Endothelial cell of umbilical vein (primary cell): ENCODE measurements around the gene GPR107. TPM values are rescaled to one million over a fixed set of nuclear protein-coding genes. Genes with fewer than 3 reads are reported as not detected.

Source experiments
- BruUV-seq: library from RNA; stranded (reverse); fragments of 400-500 nt; replicated peaks from 2 replicates; lab custom pipeline; 2021; lab: Mats Ljungman, UMichigan
- CTCF ChIA-PET: fragments of 300-600, 350-600 bp; sonication (Branson Sonifier 250); formaldehyde crosslinking; loops from one replicate; lab custom pipeline; 2021; ENCODE audit warnings: antibody characterized with exemption, inconsistent platforms; lab: Charles Lee
- POLR2A ChIA-PET: fragments of 300-600, 350-600 bp; sonication (Branson Sonifier 250); formaldehyde crosslinking; loops from one replicate; lab custom pipeline; 2021; ENCODE audit warnings: antibody characterized with exemption, inconsistent platforms; lab: Charles Lee
- DNase-seq: peaks from one replicate; pipeline ENCODE4 v3.0.0-alpha.2; 2011; ENCODE audit warnings: low read depth, low spot score
- FAIRE-seq: peaks from 2 replicates; lab custom pipeline; 2011; peaks lifted over from hg19 to GRCh38; lab: Jason Lieb, UNC
- H2AFZ ChIP-seq: 2 replicates; pipeline ENCODE4 v1.6.0; 2012; ENCODE audit warnings: low read depth, low read length, control low read depth, inconsistent platforms
- H3K27ac ChIP-seq: 2 replicates; pipeline ENCODE4 v1.5.1; 2011; ENCODE audit warnings: low read depth, mild to moderate bottlenecking, control low read depth, low read length, moderate library complexity; ENCODE audit not compliant: insufficient read depth
- H3K27me3 ChIP-seq, 2 experiments: 2 replicates each; pipeline versions ENCODE4 v1.6.0 to v1.6.1; 2011; ENCODE audit warnings: low read length in 2 of 2, mixed read lengths in 1 of 2; ENCODE audit not compliant: control insufficient read depth in 2 of 2, insufficient read depth in 2 of 2
- H3K36me3 ChIP-seq, 2 experiments: 2 replicates in 1 of 2; 3 replicates in 1 of 2; pipeline ENCODE4 v1.5.1; 2011; ENCODE audit warnings: low read length in 2 of 2, mild to moderate bottlenecking in 1 of 2, moderate library complexity in 1 of 2; ENCODE audit not compliant: control insufficient read depth in 2 of 2, insufficient read depth in 2 of 2; ENCODE audit errors: extremely low read depth in 1 of 2
- H3K4me1 ChIP-seq: 3 replicates; pipeline ENCODE4 v1.5.1; 2011; ENCODE audit warnings: mild to moderate bottlenecking, low read length; ENCODE audit not compliant: control insufficient read depth, insufficient read depth; ENCODE audit errors: extremely low read depth
- H3K4me2 ChIP-seq: 2 replicates; pipeline ENCODE4 v1.6.1; 2011; ENCODE audit warnings: low read length, control low read depth, mixed read lengths; ENCODE audit not compliant: insufficient read depth
- H3K4me3 ChIP-seq, 3 experiments: fragments of 200-600 bp in 1 of 3; sonication (generic), shearing (Covaris generic) in 1 of 3; replicated peaks in 1 of 3; 2 replicates each; pipeline ENCODE4 v1.5.1; 2011 to 2016; ENCODE audit warnings: control low read depth in 3 of 3, low read length in 3 of 3, mild to moderate bottlenecking in 2 of 3, inconsistent platforms in 1 of 3, low read depth in 1 of 3, moderate library complexity in 1 of 3; ENCODE audit not compliant: insufficient read depth in 1 of 3
- H3K79me2 ChIP-seq: 2 replicates; pipeline ENCODE4 v1.6.0; 2012; ENCODE audit warnings: low read length, inconsistent platforms; ENCODE audit not compliant: control insufficient read depth, insufficient read depth
- H3K9ac ChIP-seq: replicated peaks from 2 replicates; pipeline ENCODE3; 2011; ENCODE audit warnings: low read length, control low read depth; ENCODE audit not compliant: insufficient read depth; ENCODE audit errors: extremely low read depth
- H3K9me1 ChIP-seq: replicated peaks from 3 replicates; pipeline ENCODE4 v1.6.0; 2011; ENCODE audit warnings: mild to moderate bottlenecking, low read length; ENCODE audit not compliant: control insufficient read depth, insufficient read depth; ENCODE audit errors: extremely low read depth
- H3K9me3 ChIP-seq: replicated peaks from 2 replicates; pipeline ENCODE4 v1.5.1; 2012; ENCODE audit warnings: low read length, inconsistent platforms; ENCODE audit not compliant: control insufficient read depth, insufficient read depth
- H4K20me1 ChIP-seq: replicated peaks from 2 replicates; pipeline ENCODE3; 2011; ENCODE audit warnings: mild to moderate bottlenecking, low read length; ENCODE audit not compliant: control insufficient read depth, insufficient read depth; ENCODE audit errors: extremely low read depth
- CTCF ChIP-seq, 2 donors: IDR thresholded peaks; 1 replicate in 1 of 2; 2 replicates in 1 of 2; pipeline ENCODE4 v1.5.1; 2011; ENCODE audit warnings: low read length in 2 of 2, mild to moderate bottlenecking in 2 of 2, moderate library complexity in 2 of 2, control low read depth in 1 of 2, inconsistent platforms in 1 of 2, low read depth in 1 of 2; ENCODE audit not compliant: insufficient read depth in 1 of 2; ENCODE audit errors: extremely low read depth in 1 of 2
- EZH2 ChIP-seq: IDR thresholded peaks from 2 replicates; pipeline ENCODE4 v1.6.1; 2012; ENCODE audit warnings: borderline replicate concordance, low read depth, mild to moderate bottlenecking, moderate library complexity, low read length, inconsistent platforms; ENCODE audit not compliant: severe bottlenecking
- FOS ChIP-seq: IDR thresholded peaks from 2 replicates; pipeline ENCODE4 v1.6.1; 2011; ENCODE audit warnings: mild to moderate bottlenecking, low read length, moderate library complexity, borderline replicate concordance; ENCODE audit not compliant: insufficient read depth
- GATA2 ChIP-seq: IDR thresholded peaks from 2 replicates; pipeline ENCODE4 v1.7.0; 2011; ENCODE audit warnings: low read depth, mild to moderate bottlenecking, moderate library complexity, mixed read lengths, low read length; ENCODE audit not compliant: insufficient read length, insufficient read depth
- JUN ChIP-seq: IDR thresholded peaks from 2 replicates; pipeline ENCODE4 v1.6.1; 2011; ENCODE audit warnings: borderline replicate concordance, low read depth; ENCODE audit not compliant: insufficient read length, insufficient read depth
- MAX ChIP-seq: IDR thresholded peaks from 2 replicates; pipeline ENCODE4 v1.6.1; 2011; ENCODE audit not compliant: insufficient read depth, insufficient read length
- MYC ChIP-seq: IDR thresholded peaks from one replicate; pipeline ENCODE4 v1.6.1; 2011; ENCODE audit warnings: mild to moderate bottlenecking, low read depth, low read length
- POLR2A ChIP-seq: IDR thresholded peaks from 2 replicates; pipeline ENCODE4 v1.6.1; 2012; ENCODE audit warnings: low read depth, mild to moderate bottlenecking, control low read depth, low read length
- POLR2AphosphoS5 ChIP-seq: IDR thresholded peaks from 2 replicates; pipeline ENCODE4 v1.6.1; 2012; ENCODE audit warnings: low read depth, mild to moderate bottlenecking, control low read depth, low read length, moderate library complexity; ENCODE audit not compliant: insufficient read depth
- dilution Hi-C: fragments of 300-500 bp; cut with MboI; formaldehyde crosslinking; loops from one replicate; pipeline ENCODE4 v1.15.0; 2019; ENCODE audit warnings: low sequenced_read_pairs; ENCODE audit not compliant: extremely low pct_ligation_motif_present
- intact Hi-C: fragments of 100-400 bp; cut with micrococcal nuclease; formaldehyde crosslinking; loops from one replicate; pipeline ENCODE4 v1.10.0; 2022
- polyA plus RNA-seq, 4 experiments: library from polyadenylated mRNA; depleted of rRNA in 3 of 4; stranded (reverse) in 3 of 4; unstranded in 1 of 4; fragments of >200 nt; gene quantifications; 2 replicates each; pipeline versions ENCODE4 v1.2.1 to v1.2.3, GENCODE V29; 2011 to 2012; ENCODE audit warnings: missing spikeins in 1 of 4
- total RNA-seq: library from RNA; stranded (reverse); gene quantifications from 2 replicates; pipeline ENCODE4 v1.2.3, GENCODE V29; 2021

GPR107 gene
- total and polyA plus RNA-seq, 2 donors (not counting 3 experiments of a cell fraction or from before 2014, with no cell fraction given) = 27.2 to 38.9 TPM

- FAIRE-seq (no peak), DNase-seq (no peak)
- Histone ChIP-seq H3K9me1 (no peaks in the 10 kb centered on the region), H3K9me3 (no peaks in the 10 kb centered on the region), H3K79me2 (no peaks in the 10 kb centered on the region), H3K36me3 (peaks cover 6 to 18% of the 10 kb centered on the region in 2 experiments), H3K4me1 (peaks cover 9% of the 10 kb centered on the region), H3K27ac (no peak overlapping the region), H3K9ac (no peak overlapping the region), H4K20me1 (no peaks in the 10 kb centered on the region), H3K4me3 (no peak overlapping the region), H3K27me3 (no peaks in the 10 kb centered on the region), H2AFZ (no peak overlapping the region), H3K4me2 (no peak overlapping the region)
- BruUV-seq = no TSS peak
- TF ChIP-seq POLR2A (no peak), JUN (no peak), FOS (no peak), POLR2AphosphoS5 (no peak), EZH2 (no peak), CTCF (IDR thresholded peaks at IDR 0.05; ENCODE audit: extremely low read depth in 1 of 2, insufficient read depth in 1 of 2, low read depth in 1 of 2, low read length in 2 of 2) (no peak), MYC (no peak), MAX (no peak), GATA2 (no peak)
- intact Hi-C loops = loop anchor here (1.0 kb wide), 1 partner anchor 16 kb away; no protein-coding TSS in a partner anchor
- dilution Hi-C loops = no loop called here
- ChIA-PET POLR2A (no interaction called here), CTCF (interaction anchor here (1.0 kb wide), 1 partner anchor 11 kb away, joined by 3 read pairs; no protein-coding TSS in a partner anchor)
These were observed 67.1 kb downstream of the GPR107 start for GRCh38 chr9:130120832-130121231.
